Mesenteric fat pad (tissue), 1 donor: ENCODE results near the gene RPS25. TPM values are rescaled to one million over a fixed set of nuclear protein-coding genes. Genes with fewer than 3 reads are reported as not detected.
"Not testable (repeated sequence)": the region's sequence is repeated elsewhere in the genome, so short reads cannot be mapped to it uniquely, and the experiment has no call there.

Source experiments
- DNase-seq: peaks from one replicate; pipeline ENCODE4 v3.0.0-alpha.2; 2020; ENCODE audit warnings: low spot score
- total RNA-seq: library from RNA; stranded (reverse); fragmentation: NEBNext Ultra II Directional; extraction: Animal tissue kit (Norgen Biotek cat#: 25700); gene quantifications from one replicate; pipeline ENCODE4 v1.2.1, GENCODE V29; 2021
- donor health status: DM: yes; HTN: yes; CAD: no.

Gene RPS25
- total RNA-seq, 1 donor from 2014 or later, result 953 TPM

GRCh38 chr11:119017377-119017776, 766 bp downstream of the RPS25 start:
- DNase-seq, result not testable (repeated sequence)

- no peak for DNase-seq
Observed at GRCh38 chr11:119016216-119017009, 1.7 kb downstream of the RPS25 start.

- no peak for DNase-seq
Observed at GRCh38 chr11:119015054-119015611, 3.0 kb downstream of the RPS25 start.

GRCh38 chr11:119014209-119014924, 3.8 kb downstream of the RPS25 start:
- no peak for DNase-seq

GRCh38 chr11:119012629-119013170, 5.4 kb downstream of the RPS25 start:
- DNase-seq, result no peak

- no peak for DNase-seq
Observed at GRCh38 chr11:119011476-119012053, 6.6 kb downstream of the RPS25 start.

- DNase-seq, result no peak
Observed at GRCh38 chr11:119006656-119007055, 11.5 kb downstream of the RPS25 start.

- no peak for DNase-seq
Observed at GRCh38 chr11:119000906-119001305, 17.2 kb downstream of the RPS25 start.

- DNase-seq, result no peak
Observed at GRCh38 chr11:118998822-118999221, 19.3 kb downstream of the RPS25 start.

- DNase-seq, result no peak
Observed at GRCh38 chr11:118998388-118998717, 19.8 kb downstream of the RPS25 start.

- peak; percentile 99 for DNase-seq
Observed at GRCh38 chr11:118997627-118998387, 20.3 kb downstream of the RPS25 start, which contains the start of gene CENATAC. CENATAC (plus strand) TSS chr11:118998138; CDS start chr11:118998198, 60 bp downstream.

GRCh38 chr11:118996926-118997626, 21.1 kb downstream of the RPS25 start:
- DNase-seq, result no peak

- not testable (repeated sequence) for DNase-seq
Observed at GRCh38 chr11:118991486-118992038, 26.6 kb downstream of the RPS25 start.

GRCh38 chr11:118988280-118988679, 29.9 kb downstream of the RPS25 start:
- DNase-seq, result no peak

GRCh38 chr11:118984825-118985224, 33.3 kb downstream of the RPS25 start:
- DNase-seq, result no peak

GRCh38 chr11:118984337-118984736, 33.8 kb downstream of the RPS25 start:
- DNase-seq, result not testable (repeated sequence)

GRCh38 chr11:118980191-118980881, 37.8 kb downstream of the RPS25 start:
- DNase-seq, result no peak

GRCh38 chr11:118979434-118979833, 38.7 kb downstream of the RPS25 start:
- no peak for DNase-seq
